Measurements from ENCODE around the gene KCTD10.

The KCTD10 gene

DNA sequence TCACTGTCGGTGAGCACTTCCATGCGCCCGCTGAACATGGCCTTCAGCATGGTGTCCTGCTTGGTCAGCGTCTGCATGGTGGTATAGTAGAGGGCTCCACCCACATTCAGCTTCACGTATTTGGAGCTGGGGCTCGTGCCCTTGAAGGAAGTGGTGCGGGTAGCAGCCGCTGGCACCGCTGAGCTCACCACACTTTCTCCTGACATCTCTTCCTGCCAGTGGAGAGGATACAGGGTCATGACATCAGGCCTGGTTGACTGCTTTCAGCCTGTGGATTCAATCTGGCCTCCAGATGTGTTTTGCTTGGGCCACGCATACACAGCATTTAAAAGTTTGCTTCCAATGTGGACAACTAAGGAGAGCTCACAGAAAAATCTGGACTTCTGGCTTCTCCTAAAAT is 7.6 kb downstream of the KCTD10 start:
- DNase-seq: no peak

DNA sequence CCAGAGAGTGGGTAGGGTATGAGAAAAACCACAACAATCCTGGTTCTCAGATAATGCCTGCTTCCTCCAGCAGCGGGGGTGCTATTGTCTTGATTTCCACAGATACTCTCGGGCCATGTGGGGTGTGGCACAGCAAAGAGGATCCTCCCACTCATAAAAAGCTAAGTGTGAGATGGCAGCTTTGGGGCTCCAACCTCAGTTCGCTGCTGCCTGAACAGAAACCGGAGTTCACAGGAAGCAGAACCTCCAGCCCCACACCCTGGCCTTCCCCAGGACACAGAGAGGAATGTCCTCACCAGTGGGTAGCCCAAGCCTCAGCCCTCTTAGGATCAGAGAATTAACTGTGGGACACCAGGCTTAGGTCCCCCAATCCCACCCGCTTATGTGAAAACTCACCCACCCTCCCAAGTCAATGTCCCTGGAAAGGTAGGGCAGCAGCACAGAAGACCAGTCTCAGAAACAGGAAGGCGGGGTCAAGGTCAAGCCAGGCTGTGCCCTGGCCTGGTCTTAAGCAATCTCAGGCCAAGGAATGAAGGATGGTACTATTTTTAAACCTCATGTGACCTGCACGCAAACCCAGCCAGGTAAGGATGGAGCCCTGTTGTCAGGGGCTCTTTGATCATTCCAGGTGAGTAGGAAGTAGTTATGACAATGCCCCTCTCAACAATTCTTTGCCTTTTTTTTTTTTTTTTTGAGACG is 9.0 kb downstream of the KCTD10 start:
- no peak for DNase-seq

DNA sequence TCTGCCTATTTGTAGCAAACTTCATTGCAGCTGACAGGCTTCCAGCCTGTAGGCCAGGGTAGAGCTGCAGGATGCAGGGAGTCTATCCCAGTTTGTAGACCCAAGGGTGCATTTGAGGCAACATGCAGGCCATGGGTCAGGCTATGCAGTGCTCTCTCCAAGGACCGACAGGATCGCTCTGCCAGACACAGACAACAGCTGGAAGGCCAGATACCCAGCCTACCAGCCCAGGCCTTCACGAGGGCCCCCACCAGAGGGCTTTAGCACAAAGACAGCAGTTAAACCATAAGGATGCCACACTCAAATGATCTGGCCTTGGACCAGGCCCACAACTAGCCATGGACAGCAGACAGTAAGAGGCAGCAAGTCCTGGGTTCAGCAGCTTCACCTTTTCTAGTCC is 10.3 kb downstream of the KCTD10 start:
- DNase-seq: no peak

DNA sequence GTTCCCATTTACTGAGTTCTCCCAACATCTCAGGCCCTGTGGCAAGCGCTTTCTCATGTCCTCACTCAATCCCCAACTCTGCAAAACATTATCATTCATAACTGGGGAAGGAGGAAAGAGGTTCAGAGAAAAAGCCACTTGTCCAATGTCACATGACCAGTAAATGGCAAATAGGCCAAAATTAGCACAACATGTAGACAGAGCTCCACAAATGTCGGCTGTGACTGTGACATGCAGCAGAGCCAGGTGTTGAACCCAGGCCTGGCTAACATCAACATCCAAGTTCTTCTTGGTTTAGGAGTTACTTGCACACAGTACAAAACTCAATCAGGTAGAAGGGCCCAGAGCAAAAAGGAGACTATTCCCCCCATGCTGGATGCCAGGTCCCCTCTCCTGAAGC is 10.8 kb downstream of the KCTD10 start:
- no peak for DNase-seq

DNA sequence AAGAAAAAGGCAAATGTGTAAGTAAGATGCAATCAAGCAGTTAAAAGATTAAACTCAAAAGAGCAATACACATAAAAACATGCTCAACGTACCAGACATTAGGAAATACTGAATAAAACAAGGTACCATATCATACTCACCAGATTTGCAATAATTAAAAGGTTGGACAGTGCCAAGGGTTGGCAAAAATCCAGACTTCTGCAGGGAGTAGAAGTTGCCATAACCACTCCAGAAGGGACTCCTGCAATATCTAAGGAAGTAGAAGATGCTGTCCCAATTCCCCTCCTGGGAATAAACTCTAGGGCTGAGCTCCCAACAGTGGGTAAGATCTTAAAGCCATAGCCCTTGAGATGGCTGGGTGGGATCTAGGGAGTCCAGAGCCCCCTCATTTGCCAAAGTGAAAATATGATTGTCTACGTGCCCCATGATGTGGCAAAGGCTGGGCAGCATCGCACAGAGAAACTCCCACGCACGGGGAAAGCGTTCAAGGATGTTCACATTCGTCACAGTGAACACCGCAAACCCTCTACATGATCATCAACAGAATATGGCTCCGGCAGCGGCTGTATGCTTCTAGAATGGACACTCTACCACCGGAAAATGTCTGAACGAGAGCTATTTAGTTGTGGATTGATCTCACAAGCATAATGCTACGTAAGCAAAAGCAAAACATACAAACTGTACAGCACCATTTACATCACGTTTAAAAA is 12.3 kb downstream of the KCTD10 start:
- DNase-seq: no peak

DNA sequence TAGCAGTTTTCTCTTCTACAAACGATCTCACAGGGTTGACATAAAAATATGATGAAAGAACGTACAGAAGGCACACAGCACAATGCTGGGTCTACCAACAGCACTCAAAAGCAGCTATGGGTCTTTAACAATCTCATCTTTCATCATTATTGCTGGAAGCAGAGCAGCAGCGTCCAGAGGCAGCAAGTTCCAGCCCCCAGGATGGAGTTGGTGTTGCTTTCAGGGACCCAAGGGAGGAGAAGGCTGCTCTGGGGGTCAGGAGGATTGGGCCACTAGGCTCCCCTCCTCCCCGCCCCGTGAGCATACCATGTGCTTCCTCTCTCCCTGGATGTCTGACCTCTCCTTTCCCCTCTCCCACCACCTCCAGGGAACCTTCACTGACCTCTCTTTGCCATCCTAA is 13.3 kb downstream of the KCTD10 start:
- no peak for DNase-seq

DNA sequence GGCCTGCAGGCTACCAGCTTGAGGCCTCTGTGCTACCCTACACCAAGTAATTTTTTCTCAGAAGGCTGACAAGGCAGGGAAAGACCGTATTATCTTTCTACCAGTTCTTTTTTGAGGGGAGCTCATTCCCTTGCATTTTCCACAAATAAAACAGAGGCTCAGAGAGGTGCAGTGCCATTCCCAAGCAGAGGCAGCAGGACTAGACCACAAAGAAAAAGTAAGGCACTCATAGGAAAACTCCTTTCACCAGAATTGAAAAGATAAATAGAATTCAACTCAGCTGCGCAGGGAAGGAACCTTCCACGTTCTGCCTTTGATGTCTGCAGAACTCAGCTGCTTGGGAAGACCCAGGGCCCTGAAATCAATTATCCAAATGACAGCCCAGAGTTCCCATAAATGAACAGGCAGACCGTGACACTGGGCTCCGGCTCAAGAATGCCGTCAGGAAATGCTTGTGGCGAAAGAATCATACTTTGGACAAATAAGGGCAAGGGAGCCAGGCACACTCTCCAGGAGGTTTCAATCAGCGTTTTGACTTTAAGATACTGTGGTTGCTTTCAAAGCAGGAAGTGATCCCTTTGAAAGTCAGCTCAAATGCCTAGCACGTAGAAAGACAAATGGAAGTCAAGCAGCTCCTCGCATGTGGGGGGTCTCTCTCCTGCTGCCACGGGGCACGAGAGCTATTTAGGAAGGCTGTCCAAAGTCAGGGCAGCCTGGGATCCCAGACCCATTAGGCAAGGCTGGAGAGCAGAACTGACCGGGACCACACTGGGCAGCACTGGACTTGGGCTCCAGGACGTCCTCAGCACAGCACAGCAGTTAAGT is 14.0 kb downstream of the KCTD10 start:
- no peak for DNase-seq

DNA sequence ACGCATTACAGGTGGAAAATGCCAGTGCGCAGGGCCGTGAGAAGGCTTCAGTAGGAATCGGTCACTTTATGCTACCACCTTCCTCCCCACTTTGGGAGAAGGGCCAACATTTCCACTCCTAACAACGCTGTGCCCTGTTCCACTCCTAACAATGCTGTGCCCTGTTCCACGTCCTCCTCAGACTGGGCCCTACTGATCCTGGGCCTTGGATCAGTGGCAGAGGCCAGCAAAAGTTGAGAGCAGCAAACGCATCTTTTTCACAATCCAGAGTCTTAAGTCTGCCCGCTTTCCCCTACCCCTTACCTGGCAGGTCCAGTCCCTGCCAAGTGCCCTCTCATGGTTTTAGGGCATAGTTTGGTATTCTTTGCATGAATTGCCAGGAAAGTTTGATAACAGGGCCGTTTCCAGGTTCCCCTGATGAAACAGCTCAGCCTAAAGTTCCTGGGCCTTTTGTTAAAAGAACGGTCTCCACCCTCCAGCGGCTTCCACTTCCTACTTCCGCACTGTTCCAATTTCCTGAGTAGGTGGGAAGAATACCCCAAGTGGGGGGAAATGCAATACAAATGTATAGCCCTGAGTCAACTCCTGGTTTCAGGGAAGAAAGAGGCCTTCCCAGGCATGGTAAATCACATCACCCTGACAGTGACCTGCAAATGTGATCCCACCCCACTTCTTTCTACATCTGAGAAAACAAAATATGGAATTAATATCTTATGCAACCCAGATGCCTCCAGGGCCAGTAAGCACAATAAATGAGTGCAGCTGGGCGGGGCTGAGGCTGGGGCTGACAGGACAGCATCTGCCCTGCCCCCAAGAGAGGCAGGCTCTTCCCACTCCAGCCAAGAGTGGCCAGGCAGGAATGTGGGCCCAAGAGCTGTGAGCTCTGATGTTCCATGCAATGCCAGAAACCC is 15.0 kb downstream of the KCTD10 start:
- DNase-seq: no peak

DNA sequence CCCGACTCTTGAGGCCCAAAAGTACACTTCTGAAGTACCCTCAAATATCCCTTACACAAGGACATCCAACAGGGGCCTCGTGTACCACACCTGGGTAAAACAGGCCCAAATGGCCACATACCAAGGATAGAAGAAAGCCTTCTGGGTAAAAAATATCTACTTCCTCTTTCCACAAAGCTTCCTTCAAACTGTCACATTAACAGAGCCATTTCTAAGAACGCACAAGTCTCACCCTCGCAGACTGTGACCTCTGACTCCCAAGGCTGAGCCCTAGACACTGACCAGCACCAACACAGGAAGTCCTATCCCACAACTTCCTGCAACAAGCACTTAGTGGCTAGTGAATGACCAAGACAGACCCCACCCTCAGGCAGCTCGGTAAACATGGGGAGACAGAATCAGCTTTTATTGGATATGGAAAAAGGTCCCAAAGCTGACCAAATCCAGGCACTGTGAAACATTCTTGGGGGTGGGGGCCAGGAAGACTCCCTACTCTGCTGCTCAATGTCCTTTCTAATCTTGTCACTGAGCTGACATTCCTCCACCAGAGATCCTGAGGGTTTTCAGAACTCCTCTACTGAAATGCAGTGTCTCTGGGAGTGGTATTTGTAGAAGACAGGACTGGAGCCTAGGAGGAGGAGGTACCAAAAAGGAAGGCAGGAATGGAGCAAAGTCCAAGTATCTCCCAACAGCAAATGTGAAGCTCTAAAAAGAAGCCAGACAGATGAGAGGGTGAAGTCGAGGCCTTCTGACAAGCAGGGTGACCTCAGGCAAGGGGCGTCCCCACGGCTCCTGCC is 15.9 kb downstream of the KCTD10 start:
- DNase-seq: peak; percentile 1 to 45

DNA sequence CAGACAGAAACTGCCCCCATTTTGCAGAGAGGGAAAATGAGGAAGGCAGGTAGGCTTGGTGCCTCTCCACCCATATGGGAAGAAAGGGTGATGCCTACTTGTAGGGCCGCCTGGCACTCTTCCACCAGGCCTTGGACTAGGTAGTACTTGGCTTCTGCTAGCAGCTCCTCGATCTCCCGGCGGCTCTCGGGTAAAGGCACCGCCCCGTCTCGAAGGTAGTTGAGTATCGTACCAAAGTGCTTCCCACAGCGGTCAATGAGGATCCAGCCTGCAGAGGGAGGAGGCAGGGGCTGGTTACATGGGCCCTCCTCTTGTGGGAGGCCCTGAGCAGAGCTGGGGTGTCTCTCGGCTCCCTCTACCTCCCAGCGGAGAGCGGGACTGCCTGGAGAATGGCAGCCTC is 16.6 kb downstream of the KCTD10 start:
- no peak for DNase-seq

DNA sequence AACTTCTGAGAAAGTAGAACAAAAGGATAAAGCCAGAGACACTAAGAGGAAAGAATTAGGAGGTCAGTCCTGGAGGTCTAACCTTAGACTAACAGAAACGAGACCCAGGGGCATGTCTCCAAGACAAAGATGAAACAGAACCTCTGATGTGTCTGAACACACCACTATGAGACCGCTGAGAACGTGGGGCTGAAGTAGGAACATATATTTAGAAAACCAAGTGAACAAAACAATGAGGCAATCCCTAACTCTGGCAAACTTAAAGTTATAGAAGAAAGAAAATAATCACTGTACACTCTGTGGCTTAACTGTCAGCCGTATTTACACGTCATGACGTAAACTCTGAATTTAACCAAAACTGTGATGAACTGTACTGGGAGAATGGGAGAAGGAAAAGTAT is 17.9 kb downstream of the KCTD10 start:
- DNase-seq: no peak

DNA sequence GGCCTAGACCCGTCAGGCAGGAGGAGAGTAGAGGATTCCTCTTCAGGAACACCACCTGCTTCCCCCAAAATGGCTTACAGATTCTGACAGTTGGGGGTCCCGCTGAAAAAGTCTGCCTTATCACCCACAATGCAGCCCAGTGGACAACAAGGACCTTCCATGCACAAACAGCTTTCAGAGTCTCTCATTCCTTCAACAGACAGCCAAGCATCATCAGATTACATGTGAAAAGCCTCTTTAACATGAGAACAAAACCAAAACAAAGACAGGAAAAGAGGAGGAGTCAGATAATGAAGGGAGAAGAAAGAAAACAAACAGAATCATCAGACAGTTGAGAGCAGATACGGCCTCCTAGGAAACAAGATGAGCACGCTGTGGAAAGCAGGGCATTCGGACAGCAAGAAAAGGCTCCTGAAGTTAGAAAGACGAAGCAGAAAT is 18.3 kb downstream of the KCTD10 start:
- no peak for DNase-seq

DNA sequence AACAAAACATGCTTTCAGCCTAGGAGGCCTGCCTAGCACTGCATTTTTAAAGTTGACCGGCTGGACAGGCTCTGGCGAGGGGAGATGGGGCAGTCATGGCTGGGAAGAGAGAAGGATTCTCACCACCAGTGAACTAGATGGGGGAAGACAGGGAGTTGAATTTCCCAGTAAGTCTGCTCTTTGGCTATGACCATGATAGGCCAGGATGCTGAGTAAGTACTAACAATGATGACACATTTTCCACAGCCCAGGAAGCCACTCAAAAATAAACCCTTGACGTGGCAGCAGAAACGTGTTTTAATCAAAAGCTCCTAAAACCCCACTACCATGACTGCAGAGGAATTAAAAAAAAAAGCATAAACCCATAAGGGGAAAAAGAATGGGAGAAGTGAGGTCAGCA is 19.0 kb downstream of the KCTD10 start:
- DNase-seq: no peak

DNA sequence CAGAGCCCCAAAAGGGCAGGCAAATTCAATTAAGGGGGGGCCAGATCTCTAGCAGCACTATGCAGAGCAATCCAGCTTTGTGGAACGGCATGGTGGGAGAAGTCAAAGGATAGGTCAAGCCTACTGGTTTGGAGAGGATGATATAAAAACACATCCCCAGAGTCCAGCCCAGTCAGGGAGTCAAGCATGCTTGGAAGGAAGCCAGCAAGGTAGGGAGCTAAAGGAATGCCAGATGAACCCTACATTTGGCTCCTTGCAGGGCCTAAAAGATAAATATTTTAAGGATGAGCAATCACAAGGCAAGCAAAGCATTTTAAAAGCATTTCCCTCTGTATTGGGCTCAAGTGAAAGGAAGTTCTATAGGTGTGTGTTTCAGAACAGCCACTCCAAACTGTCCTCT is 21.4 kb downstream of the KCTD10 start:
- DNase-seq: no peak

DNA sequence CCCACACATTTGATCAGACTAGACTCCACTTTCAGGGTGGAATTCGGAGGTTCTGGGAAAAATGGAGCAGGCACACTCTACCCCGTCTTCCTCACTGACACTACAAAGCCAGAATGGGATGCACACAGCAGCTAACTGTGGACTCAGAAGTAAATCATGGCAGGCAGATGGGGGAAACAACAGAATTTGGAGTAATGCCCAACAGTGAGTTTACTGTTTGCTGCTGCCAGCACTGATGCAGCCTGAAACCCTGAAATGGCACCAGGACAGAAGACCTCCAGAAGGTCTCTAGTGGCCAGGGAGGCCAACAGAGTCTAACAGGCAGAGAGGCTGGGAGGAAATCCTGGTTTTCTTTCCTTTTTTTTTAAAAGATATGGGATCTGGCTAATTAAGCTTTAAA is 24.6 kb downstream of the KCTD10 start:
- DNase-seq: no peak

DNA sequence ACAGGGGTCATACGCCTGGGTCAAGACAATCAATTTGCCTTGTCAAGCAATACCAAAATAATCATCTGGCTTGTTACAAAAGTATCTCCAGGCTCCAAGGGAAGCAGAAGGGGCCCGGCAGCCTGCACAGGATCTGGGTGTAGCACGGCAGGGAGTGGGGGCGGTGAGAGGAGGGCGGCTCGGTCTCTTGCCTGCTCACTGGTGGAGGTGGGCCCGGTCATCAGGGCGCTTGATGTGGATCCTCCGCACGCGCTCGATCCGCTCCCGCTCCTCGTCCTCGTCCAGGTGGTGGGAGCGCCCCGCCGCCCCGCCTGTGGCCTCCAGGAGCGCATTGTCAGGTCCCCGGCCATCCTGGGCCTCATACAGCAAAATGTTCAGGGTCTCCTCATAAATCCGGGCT is 25.7 kb downstream of the KCTD10 start:
- no peak for DNase-seq

DNA sequence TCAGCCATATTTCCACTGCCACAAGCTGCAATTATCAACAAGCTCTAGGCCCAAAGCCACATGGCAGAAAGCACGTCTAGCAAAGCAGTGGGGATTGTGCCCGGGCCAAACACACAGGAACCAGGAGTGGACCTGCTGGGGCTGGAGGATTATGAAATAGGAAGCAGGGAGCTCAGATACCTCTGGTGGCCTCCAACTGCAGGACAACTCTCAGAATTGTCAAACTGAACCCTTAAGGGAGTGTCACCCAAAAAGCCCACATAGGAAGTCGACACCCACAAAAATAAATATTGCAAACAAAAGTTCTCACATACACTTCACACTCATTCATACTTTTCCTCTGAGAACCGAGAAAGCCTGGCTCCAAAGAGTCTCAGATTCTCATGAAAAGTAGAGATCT is 26.1 kb downstream of the KCTD10 start:
- DNase-seq: peak in 1 of 2 donors; percentile 5

DNA sequence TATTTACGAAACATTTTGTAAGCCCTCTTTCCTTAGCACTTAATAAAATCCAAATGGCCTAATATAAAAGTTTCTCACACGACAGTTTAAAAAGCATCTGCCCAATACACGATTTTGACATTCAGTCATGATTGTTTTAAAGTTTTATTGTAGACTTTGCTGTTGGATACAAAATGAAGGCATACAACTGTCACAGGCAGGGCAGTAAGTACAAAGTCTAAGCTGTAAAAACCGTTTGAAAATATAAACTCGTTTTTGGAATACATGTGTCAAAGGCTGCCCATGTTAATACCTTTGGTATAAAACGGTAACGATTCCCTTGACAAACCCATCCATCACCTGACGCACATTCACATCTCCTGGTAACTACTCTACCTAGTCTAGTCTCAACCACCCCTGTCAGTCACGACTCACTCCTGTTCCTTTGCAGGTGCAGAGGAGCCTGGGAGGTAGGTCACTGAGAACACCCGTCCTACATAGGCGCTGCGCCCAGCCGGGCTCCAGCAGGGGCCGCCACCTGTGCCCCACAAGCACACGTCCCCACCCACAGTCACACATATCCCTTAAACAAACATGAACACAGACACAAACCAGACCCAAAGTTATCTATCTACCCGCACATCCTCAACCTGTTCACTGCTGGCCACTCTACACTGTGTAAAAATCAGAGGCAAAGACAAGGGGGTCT is 27.1 kb downstream of the KCTD10 start:
- DNase-seq: no peak

DNA sequence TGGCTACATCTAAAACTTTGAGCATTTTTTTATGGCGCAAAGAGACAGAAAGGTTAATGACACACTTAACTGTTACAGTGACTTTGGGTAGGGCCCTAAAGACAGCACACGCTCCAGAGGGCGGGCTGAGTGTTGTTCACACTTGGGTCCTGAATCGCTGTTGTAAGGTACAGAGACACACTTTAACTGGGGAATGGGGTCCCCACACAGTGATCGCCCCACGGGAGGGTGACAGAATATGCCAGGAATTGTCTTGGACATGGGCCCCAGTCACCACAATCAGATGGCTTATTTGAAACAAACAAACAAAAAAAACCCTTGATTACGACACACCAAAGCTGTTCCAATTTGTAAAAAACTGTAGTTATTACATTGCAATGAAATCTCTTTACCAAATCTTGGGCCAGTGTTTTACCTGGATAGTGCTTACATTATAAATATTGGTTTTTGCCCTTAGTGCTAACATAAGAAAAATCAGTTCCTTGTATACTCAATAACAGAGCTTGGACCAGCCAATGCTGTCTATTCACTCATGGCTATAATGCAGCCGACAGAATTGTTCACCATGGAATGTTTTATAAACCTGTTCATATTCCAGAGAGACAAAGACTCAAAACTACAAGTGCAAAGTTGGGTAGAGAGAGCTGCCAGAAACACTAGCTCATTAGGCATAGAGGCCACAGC is 28.3 kb downstream of the KCTD10 start:
- no peak for DNase-seq

DNA sequence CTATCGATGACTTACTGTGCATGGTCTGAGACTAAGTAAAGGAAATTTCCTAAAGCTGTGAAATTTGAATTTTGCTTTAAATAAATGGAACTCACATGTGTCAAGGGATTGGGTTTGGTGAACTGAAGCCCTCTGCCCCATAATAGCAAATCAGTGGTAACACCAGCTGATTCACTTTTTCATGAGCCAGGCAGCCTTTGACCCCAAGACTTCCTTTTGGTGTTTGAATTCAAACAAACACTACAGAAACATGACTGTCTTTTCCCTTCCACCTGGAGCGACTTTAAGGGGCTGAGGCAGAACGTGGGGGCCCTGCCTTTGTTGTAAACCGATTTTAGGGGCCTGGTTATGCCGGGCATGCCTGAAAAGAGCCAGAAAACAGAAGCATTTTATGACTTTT is 28.8 kb downstream of the KCTD10 start:
- no peak for DNase-seq

DNA sequence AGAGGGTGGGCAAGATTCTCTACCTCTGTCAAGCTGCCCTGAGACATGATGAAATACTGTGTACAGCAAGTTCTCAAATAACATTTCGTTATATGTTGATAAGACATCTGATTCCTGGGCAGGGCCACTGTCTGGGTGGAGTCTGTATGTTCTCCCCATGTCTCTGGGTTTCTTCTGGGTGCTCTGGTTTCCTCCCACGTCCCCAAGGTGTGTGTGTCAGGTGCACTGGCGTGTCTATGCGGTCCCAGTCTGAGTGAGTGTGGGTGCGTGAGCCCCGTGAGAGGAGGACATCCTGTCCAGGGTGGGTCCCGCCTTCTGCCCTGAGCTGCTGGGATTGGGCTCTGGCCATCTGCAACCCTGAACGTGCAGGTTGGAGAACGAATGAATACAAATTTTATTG is 29.6 kb downstream of the KCTD10 start:
- DNase-seq: no peak

Data from CD4-positive, alpha-beta T cell treated with Interleukin-4 for 1 hour (primary cell).